GM19025 (cell line): ENCODE results near the gene CUL4A.
"Not testable (repeated sequence)": the region's sequence is repeated elsewhere in the genome, so short reads cannot be mapped to it uniquely, and the experiment has no call there.

ENCODE experiments used
- ATAC-seq: cut with Tn5 transposase; IDR thresholded peaks from one replicate; pipeline ENCODE4 v1.9.1; 2021; ENCODE audit warnings: mild to moderate bottlenecking, low read depth, moderate library complexity; ENCODE audit not compliant: unreplicated experiment

CUL4A gene

DNA sequence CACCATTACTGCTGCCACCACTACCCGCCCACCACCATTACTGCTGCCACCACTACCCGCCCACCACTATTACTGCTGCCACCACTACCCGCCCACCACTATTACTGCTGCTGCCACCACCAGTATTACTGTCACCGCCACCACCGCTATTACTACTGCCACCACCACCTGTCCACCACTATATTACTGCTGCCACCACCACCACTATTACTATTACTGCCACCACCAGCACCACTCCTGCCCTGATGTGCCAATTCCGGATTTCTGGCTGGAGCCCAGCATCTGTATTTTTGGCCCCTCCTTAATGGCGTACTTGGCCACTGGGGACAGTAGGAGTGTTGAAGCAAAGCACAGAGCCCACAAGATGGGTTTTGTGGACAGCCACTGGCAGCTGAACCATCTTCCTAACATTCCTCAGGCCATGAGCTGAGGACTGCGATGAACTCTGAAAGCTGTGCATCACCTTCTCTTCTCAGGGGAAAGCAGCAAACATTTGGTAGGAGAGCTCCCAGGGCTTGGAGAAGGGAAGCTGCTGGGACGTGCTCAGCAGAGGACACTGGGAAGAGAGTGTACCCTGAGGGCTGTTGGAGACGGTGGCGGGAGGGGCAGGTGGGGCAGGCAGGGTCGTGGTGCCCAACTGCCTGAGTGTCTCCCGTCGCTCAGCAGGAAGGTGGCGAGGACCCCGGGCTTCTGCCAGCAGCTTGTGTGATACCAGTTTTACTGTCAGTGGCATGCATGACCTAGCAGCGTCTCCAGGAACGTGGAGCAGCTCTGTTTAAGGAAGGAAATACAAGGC is 23.0 kb downstream of the CUL4A start:
- ATAC-seq, result no peak

DNA sequence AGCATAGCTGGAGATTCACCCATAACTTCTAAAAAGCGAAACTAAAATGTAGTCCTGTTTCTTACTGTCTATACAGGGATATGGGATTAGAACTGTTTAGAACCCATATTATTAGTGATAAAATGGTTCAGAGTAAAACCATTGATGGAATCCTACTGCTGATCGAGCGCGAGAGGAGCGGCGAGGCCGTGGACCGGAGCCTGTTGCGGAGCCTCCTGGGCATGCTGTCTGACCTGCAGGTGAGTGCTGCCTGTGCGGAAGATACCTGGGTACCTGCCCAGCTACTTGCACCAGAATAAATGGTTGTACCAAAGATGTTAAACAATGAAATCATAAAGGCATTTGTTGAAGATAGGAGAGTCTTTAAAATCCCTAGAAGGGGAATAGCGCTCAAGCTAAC is 23.7 kb downstream of the CUL4A start:
- no peak for ATAC-seq

DNA sequence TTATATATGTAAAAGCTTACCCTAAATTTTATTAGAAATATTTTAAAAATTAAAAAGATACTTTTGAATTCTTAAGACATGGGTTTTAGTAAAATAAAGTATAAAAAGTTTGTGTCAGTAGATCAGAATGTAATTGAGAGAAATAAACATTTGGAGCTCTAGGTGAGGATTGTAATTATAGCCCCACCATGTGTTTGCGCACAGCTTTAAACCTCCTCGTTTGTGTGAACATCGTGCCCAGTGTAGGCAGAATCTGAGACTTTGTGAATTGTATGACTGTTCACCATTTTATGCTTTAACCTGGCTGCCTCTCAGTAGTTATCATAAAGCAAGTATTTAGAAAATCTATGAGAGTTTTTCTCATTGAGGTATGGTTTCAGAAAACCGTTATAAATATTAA is 29.1 kb downstream of the CUL4A start:
- ATAC-seq, result no peak

DNA sequence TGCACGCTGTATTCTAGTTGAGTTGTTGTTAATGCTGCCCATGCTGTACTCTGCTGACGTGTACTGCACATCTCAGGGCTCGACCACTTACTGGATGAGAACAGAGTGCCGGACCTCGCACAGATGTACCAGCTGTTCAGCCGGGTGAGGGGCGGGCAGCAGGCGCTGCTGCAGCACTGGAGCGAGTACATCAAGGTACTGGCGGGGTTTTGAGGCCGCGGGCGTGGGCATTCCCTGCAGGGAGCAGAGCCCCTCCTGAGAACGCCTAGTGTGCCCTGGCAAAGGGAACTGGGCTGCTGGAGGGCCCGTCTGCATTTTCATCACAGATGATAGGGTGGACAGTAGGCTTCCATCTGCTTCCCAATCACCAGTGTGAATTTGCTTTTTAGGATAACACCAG is 29.9 kb downstream of the CUL4A start:
- no peak for ATAC-seq

DNA sequence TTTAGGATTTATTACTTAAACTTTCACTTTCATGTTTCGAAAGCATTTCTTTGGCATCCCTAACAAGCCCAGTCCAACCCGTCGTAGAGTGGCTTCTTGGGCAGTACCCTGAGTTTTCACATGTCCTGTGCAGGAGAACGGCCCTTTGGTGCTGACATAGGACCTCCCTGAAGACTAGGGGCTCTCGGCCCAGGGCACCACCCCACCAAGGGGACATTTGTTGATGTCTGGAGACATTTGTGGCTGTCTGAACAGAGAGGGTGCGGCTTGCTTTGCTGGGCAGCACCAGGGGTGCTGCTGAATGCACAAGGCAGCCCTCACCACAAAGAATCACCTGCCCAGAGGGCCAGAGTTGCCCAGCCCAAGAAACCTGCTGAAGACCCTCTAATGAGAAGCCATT is 30.6 kb downstream of the CUL4A start:
- ATAC-seq, result no peak

DNA sequence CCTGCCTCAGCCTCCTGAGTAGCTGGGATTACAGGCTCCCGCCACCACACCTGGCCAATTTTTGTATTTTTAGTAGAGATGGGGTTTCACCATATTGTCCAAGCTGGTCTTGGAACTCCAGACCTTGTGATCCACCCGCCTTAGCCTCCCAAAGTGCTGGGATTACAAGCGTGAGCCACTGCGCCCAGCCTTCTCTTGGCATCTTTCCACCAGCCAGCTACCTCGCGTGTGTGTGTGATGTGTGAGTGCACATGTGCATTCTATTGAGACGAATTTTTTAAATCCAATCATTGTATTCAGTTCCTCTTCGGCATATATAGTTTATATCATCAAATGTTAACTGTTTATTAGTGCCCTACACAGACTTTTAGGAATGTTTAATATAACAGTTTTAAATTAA is 32.2 kb downstream of the CUL4A start:
- ATAC-seq, result not testable (repeated sequence)

DNA sequence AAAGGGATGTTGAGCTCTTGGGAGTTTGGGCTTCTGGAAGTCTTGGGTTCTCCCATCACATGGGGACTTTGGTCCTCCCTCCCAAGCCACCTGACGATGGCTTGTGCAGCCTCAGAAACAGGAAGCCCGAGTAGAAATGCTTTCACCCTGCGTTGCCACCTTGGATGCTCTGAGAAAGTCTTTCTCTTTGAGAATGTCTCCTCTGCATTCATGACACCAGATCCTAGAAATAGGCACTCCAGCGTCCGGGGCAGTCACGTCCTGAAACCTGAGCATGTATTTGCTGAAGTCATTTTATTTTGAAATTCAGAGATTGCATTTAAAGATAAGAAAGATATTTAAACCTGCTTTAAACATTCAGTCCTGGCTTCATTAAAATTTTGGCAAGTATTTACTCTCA is 34.4 kb downstream of the CUL4A start:
- ATAC-seq, result no peak

DNA sequence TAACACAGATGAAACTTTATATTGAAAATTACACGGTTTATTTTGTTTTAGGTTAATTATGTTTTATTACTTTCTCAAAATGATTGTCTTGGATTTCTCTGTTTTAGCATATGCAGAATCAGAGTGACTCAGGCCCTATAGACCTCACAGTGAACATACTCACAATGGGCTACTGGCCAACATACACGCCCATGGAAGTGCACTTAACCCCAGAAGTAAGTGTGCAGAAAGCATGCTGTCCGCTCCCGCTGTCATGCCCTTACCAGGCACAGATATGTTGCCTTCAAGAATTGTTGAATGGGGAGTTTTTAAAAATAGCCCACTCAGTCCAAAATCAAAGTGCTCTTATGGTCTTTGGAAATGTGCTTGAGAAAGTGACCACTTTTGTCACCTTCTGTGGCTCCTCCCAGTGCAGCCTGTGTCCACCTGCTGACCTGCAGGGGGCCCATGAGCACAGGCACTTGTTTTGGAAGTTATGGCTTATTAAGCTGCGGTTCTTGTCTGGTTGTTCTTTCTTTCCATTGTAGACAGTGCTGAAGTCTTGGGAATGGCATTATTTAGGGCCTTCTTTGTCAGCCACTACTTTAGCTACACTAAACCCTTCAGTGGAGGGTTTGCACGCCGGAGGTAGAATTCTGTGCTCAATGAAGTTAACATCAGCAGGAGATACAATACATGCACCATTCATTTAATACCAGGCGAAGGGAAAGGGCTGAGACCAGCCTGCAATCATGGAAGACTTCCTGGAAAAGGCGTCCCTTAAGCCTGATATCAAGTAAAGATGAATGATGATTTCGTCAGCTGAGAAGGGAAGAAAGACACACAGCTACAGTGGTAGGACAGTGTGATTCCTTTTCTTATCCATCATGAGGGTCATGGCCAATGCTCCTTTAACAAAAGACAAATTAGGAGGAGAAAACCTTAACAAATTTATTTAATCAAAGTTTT is 36.7 kb downstream of the CUL4A start:
- ATAC-seq, result no peak

DNA sequence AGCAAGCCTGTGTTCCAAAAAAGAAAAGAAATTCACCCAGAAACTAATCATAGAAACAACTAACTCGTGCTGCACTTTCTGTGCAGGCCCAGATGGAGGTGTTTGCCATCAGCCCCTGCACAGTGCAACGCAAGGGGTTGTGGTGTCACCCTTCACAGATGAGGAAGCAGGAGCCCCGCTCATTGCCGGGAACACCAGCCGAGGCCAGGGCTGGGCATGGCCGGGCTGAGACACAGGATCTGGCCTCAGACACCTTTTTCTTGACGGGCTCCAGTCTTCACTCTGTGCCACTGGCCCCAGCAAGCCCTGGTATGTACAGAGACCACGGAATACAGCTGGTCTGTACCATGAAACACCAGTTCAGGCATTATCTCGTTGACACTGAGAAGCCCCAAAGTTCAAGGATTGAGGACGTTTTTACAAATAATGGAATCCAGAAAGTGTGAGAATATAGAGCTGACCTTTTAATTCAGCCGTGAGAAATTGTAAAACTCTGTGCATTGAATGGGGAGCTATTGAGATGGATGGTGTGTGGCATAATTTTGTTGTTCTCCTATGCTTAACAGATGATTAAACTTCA is 43.2 kb downstream of the CUL4A start:
- no peak for ATAC-seq

DNA sequence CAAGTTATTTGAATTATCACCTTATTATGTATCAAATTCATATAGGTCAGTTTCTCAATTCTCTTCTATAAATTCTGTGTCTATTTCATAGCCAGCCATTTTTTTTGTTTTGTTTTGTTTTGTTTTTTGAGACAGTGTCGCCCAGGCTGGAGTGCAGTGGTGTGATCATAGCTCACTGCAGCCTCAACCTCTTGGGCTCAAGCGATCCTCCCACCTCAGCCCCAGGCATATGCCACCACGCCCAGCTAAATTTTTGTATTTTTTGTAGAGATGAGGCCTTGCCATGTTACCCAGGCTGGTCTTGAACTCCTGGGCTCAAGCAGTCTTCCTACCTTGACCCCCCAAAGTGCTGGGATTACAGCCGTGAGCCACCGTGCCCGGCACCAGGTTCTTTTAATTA is 48.5 kb downstream of the CUL4A start:
- not testable (repeated sequence) for ATAC-seq

DNA sequence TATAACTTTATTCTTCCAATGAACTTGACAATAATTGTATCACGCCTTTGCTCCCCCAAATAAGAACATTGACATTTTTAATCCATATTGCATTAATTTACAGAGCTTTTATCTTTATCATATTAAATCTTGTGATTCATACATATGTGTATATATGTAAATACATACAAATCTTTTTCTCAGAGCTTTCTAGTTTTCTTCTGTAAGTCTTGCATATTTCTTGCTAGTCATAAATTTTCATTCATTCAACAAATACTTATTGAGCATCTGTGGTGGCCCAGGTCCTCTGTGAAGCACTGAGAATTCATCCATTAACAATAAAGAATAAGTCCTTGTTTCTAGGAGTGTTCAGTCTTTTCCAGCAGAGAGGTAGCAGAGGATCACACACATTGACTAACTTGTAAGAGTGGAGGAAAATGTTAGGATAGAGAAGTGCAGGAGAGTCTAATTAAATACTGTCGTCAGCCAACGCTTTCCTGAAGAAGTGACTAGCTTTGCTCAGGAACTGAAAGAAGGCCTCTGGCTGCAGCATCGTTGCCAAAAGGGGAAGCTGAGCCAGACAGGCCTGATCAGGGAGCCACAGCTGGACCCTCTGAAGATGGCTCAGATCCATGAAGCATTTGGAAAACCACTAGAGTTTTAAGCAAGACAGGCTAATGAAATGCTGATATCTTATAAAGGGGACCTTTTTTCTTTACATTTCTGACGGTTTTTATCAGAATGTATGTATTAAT is 49.1 kb downstream of the CUL4A start:
- no peak for ATAC-seq

DNA sequence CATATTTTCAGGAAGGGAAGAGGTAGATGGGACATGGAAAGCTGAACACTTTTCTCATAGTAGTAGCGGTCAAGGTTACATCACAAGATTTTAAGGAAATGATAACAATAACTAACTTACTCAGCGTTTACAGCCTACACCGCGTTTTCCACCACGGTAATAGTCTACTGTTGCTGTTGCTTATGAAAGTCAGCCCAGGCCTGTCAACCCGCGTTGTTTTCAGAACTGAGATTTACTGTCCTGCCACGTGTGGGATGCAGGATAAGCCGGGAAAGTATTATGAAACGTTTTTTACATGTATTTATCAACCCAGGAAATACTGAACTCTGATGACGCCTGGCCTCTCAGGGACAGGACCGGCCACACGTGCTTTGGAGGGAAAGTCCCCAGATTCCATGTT is 51.6 kb downstream of the CUL4A start:
- ATAC-seq, result no peak

DNA sequence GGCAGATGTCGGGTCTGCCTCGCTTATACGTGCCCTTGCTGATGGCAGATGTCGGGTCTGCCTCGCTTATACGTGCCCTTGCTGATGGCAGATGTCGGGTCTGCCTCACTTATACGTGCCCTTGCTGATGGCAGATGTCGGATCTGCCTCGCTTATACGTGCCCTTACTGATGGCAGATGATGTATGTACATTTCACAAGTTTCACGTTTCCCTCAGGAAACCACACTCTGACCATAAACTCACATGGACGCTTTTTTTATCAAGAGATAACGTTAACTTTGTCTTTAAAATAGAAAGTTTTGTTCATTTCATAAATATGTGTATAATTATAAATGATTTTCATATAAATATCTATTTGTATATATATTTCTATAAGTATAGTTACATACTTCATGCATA is 53.6 kb downstream of the CUL4A start:
- ATAC-seq, result not testable (repeated sequence)

DNA sequence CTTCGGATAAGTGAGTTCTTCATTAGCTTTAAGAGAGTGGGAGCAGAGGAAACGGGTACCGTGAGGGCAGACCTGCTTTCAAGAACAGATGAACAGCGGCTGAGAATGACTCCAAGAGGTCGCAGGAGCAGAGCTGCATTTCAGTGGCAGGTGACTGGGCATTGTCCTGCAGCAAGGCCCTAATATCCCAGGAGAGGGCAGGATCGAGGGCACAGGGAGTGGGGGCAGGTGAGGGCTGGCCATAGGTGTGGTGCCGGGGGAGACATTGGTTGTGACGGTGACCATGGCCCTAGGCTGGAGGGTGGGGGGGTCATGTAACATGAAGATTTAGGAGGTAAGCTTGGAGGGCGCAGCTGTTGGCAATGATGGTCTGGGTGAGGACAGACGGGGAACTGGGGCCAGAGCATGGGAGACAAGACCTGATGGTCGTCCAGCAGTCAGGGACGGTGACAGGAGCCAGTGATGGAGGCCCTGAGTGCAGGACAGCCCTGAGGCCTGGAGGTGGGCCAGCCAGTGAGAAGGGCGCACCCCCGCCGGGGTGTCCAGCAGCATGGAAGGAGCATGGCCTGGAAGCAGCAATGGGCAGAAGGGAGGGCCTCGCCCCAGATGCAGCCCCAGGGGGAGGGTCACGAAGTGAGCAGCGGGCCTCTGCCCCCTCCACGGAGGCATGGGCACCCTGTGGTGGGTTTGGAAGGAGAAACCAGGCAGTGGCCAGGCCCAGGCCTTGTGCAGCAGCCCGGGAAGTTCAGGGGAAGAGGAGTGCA is 58.4 kb downstream of the CUL4A start:
- no peak for ATAC-seq

DNA sequence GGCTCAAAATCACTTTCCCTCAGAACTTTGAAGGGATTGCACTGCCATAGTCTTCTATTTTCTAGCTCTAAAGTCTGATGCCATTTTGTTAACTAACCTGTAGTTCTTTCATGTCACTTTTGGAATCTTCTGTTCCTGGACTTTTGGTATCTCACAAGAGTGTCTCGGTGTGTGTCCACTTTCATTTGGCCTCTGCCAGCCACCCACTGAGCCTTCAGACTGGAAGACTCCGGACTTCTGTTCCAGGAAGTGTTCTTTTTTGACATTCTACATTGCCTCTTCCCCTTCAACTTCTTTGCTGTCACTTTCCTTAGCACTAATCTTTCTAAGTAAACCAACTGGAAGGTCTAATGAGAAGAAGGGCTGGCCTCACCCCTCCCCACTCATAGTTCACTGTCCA is 62.6 kb downstream of the CUL4A start:
- ATAC-seq, result no peak

DNA sequence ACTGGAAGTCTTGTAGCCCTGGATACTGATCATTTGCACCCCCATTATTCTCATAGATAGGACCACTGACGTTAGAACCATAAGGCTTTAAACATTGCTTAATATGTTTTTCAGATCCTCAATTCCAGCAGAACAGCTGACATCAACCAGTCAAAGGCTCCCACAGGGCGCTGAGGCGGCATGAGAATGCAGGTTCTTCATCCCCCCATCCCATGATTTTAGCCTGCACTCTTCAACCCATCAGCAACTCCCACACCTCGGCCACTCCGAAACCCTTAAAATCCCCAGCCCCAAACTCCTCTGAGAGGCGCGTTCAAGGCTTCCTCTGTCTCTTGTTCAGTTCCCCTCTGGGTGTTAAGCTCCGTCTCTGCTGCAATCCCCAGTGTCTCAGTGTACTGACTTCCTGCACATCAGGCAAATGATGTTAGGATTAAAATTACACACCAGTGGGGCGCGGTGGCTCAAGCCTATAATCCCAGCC is 63.3 kb downstream of the CUL4A start:
- ATAC-seq, result no peak

DNA sequence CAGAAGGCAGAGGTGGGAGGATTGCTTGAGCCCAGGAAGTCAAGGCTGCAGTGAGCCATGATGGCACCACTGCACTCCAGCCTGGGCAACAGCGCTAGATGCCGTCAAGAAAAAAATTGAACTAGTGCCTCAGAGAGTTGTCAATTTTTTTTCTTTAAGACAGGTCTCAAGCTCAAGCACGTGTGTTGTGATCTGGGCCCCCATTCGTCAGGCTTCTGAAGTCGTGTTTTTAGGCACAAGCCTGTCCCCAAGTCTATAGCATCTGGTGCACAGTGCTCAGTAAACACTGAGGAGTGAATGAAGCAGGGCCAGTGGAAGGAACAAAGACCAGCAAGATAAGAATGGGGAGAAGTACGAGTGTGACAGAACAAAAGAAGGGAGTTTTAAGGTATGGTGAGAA is 63.9 kb downstream of the CUL4A start:
- no peak for ATAC-seq

DNA sequence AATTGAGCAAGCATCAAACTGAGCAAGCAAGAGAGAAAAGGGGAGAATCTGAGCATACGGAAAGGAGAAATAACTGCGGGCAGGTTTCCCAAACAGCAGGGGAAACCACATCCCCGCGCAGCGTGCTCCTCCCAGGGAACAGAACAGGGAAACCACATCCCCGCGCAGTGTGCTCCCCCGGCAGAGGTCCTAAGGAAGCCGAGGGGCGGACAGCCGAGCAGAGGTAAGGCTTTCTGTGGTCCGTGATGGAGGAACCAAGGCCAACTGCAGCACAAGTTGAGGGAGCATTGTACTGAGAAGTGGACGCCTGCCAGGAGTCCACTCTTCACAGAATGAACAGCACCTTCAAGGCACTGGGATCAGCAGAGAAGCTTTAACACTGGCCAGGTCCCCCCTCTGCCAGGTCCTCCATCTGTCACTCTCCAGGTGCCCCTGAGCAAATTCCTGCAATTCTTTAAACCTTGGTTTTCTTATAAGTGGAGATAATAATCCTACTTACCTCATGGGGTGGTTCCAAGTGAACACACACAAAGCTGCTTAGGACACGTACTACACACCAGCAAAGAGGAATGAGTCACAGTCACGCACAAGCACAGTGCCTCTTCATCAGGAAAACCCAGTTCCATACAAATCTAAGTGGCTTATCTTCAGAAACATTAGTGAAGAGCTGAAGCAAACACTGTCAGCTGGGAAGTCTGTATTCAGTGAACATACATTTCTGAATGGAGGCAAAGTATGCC is 64.6 kb downstream of the CUL4A start:
- no peak for ATAC-seq

DNA sequence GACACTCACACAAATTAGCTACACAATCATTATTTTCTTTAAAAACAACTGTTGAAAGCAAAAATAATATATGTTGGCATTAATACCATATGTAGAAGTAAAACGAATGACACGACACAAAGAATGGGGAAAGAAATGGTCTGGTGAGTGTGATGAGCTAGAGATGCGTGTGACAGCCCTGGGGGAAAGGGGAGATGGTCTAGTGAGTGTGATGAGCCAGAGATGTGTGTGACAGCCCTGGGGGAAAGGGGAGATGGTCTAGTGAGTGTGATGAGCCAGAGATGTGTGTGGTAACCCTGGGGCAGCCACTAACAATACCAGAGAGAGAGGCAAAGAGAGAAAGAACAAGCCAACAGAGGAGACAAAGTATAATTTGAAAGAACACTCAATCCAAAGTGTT is 65.3 kb downstream of the CUL4A start:
- no peak for ATAC-seq
